ENCODE data around the gene PCGF2. TPM values are rescaled to one million over a fixed set of nuclear protein-coding genes. Genes with fewer than 3 reads are reported as not detected.
A peak's percentile ranks its signal among the peaks of the same experiment; 100 is the strongest.

The PCGF2 gene
- total RNA-seq, 2 donors from 2014 or later: 14.1 to 28.4 TPM

DNA sequence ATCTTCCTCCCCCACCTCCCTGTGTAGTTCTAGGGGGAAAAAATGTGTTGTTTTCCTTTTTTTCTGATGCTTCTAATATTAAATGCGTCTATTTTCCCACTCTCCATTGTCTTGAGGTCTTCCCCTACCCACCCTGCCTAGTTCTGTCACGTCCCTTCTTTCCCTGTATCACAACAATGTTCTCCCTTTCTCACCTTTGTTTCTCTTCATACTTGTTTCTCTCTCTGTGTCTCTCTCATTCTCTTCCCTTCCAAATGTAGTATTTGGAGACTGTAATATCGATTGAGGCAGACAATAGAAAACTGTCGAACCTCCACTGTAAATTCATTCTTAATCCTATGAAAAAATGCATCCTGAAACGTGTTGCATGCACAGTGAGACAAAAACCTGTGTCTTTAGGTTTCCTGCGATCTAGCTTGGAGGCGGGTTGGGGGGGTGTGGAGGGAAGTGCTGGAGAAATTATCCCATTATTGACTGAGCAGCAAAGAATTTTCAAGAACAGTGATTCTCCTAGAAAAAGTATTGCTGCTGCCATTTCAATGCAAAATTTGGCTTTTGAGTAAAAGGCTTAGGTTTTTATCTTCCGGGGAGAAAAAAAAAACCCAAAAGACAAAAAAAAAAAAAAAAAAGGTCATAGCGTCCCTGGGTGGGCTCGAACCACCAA is 3.1 kb upstream of the PCGF2 start:
- Histone ChIP-seq H3K27me3 (replicated peaks; ENCODE audit: insufficient read depth) (no peaks in the 10 kb centered on the region), H3K27ac (peak overlapping the region; percentile 85 to 88), H3K4me3 (peak overlapping the region; percentile 92), H3K36me3 (peaks cover 6% of the 10 kb centered on the region), H3K9me3 (no peaks in the 10 kb centered on the region), H3K4me1 (ENCODE audit: control insufficient read depth in 1 of 2, low read depth in 2 of 2) (peaks cover 27 to 45% of the 10 kb centered on the region in 2 donors)
- DNase-seq (ENCODE audit: low spot score) (no peak), ATAC-seq (ENCODE audit: insufficient number of reproducible peaks, low FRiP score, low read depth) (no peak)
- TF ChIP-seq, protein P1, sequence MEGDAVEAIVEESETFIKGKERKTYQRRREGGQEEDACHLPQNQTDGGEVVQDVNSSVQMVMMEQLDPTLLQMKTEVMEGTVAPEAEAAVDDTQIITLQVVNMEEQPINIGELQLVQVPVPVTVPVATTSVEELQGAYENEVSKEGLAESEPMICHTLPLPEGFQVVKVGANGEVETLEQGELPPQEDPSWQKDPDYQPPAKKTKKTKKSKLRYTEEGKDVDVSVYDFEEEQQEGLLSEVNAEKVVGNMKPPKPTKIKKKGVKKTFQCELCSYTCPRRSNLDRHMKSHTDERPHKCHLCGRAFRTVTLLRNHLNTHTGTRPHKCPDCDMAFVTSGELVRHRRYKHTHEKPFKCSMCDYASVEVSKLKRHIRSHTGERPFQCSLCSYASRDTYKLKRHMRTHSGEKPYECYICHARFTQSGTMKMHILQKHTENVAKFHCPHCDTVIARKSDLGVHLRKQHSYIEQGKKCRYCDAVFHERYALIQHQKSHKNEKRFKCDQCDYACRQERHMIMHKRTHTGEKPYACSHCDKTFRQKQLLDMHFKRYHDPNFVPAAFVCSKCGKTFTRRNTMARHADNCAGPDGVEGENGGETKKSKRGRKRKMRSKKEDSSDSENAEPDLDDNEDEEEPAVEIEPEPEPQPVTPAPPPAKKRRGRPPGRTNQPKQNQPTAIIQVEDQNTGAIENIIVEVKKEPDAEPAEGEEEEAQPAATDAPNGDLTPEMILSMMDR (IDR thresholded peaks at IDR 0.05): no peak

DNA sequence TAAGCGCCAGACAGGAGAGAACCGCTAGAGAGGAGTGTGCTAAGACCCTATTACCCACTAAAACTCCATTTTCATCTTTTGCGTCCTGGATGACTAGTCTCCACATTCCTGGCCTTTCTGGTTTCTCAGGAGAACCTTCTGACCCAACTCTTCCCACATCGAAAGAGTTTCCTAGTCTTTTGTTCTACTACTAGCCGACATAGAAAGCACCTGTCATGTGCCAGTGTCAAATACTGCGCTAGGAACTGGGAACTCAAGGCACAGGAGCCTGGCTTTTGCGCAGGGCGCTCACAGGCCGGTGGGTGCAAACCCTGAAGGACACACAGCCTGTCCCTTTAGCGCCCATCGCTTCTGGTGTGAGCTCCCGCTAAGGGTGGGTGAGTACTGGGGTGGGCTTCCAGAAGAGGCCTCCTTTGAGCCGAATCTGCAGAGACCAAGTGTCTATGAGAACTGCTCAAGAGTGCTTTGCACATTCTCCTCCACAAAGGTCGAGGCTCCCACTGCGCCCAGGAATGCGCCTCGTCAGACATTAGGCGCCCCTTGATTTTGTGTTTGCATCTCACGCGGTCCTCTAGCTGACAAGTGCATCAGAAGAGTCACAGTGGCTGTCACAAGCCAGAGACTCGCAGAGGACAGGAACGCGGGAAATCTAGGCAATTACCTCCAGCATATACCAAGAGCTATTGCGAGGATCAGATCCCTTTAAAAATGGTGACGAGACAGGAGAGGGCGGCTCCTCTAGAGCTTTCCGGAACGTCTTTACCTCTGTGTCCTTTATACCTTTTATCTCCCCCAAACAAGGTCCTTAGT is 2.4 kb upstream of the PCGF2 start:
- TF ChIP-seq, protein P1 (IDR thresholded peaks at IDR 0.05): no peak
- peak overlapping the region; percentile 85 to 99 for H3K27ac ChIP-seq
- H3K4me1 ChIP-seq (ENCODE audit: control insufficient read depth in 1 of 2, low read depth in 2 of 2): peaks cover 27 to 50% of the 10 kb centered on the region in 2 donors
- no peaks in the 10 kb centered on the region for H3K27me3 ChIP-seq (replicated peaks; ENCODE audit: insufficient read depth)
- no peaks in the 10 kb centered on the region for H3K9me3 ChIP-seq
- H3K36me3 ChIP-seq: no peaks in the 10 kb centered on the region
- ATAC-seq (ENCODE audit: insufficient number of reproducible peaks, low FRiP score, low read depth): no peak
- no peak for DNase-seq (ENCODE audit: low spot score)
- H3K4me3 ChIP-seq: peak overlapping the region; percentile 92

DNA sequence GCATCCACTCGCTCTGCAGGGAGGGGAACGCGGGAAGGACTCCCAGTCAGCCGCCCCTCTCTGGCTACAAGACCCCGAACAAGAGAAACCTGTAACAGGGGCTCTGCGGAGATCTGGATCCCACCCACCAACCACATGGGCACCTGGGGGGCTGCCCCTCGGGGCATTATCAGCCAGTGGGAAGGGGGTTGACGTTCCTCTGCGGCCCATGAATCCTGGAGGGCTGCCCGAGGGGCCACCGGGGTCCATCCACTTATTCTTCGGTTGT is 1.8 kb upstream of the PCGF2 start:
- H3K4me1 ChIP-seq (ENCODE audit: control insufficient read depth in 1 of 2, low read depth in 2 of 2): peaks cover 27 to 50% of the 10 kb centered on the region in 2 donors
- DNase-seq (ENCODE audit: low spot score) (no peak), ATAC-seq (ENCODE audit: insufficient number of reproducible peaks, low FRiP score, low read depth) (no peak)
- H3K9me3 ChIP-seq: no peaks in the 10 kb centered on the region
- H3K27ac ChIP-seq: peak overlapping the region; percentile 85 to 99
- TF ChIP-seq, protein P1 (IDR thresholded peaks at IDR 0.05): no peak
- H3K36me3 ChIP-seq: no peaks in the 10 kb centered on the region
- H3K27me3 ChIP-seq (replicated peaks; ENCODE audit: insufficient read depth): no peaks in the 10 kb centered on the region
- peak overlapping the region; percentile 92 for H3K4me3 ChIP-seq

DNA sequence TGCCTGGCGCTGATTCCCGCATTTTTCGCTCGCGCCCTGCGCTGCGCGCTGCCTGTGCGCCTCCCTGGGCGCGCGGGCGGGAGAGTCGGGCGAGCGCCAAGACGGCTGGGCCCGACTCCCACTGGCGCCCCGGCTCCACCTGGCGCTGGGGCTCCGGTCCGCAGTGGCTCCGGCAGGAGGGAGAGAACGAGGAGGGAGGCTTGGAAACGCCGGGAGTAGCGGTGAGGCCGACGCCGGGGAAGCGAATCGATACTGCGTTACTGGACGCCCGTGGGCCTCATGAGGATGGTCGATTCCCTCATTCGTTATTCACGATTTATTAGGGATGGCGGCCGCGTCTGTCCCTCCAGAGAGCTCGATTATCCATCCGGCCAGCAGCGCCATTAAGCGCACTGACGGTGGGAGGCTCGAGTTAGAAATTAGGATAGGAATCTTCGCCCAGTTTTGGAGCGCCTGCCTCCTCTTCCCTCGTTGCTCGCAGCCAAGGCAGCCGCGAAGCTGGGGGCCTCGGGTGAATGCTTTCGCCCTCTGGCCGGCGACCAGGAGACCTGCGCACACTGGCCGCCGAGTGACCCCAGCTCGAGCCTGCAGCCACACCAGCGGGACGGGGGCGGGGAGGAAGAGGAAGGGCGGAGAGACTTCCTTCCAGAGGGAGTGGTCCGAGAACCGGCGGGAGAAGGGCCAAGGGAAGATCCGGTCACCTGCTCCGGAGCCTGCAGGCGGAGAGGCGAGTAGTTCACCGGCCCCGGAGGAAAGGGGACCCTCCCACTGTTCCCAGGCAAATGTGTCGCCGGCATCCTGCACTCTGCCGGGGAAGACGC is 1.3 kb upstream of the PCGF2 start:
- TF ChIP-seq, protein P1 (IDR thresholded peaks at IDR 0.05): no peak
- no peaks in the 10 kb centered on the region for H3K9me3 ChIP-seq
- peaks cover 24 to 47% of the 10 kb centered on the region in 2 donors for H3K4me1 ChIP-seq (ENCODE audit: control insufficient read depth in 1 of 2, low read depth in 2 of 2)
- ATAC-seq (ENCODE audit: insufficient number of reproducible peaks, low FRiP score, low read depth): no peak
- peak; percentile 47 for DNase-seq (ENCODE audit: low spot score)
- H3K36me3 ChIP-seq: no peaks in the 10 kb centered on the region
- H3K4me3 ChIP-seq: peak overlapping the region; percentile 92
- H3K27me3 ChIP-seq (replicated peaks; ENCODE audit: insufficient read depth): no peaks in the 10 kb centered on the region
- H3K27ac ChIP-seq: peak overlapping the region; percentile 85 to 99

DNA sequence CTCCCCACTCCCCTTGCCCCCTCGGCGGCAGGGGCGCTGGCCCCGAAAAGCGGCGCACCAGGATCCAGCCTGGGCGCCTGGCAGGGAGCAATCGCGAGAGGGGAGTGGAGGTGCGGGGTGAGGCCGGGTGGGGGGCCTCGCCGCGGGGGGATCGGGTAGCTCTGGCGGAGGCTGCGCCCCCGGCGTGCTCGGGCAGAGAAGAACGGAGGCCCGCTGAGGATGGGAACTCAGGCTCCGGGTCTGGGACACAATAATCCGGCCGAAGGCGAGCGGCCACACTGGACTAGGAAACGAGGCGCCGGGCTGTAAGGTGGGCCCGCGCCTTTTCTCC is 721 bp upstream of the PCGF2 start:
- Histone ChIP-seq H3K27ac (peak overlapping the region; percentile 85 to 99), H3K4me3 (peak overlapping the region; percentile 92), H3K9me3 (no peaks in the 10 kb centered on the region), H3K36me3 (no peaks in the 10 kb centered on the region), H3K27me3 (replicated peaks; ENCODE audit: insufficient read depth) (no peaks in the 10 kb centered on the region), H3K4me1 (ENCODE audit: control insufficient read depth in 1 of 2, low read depth in 2 of 2) (peaks cover 22 to 41% of the 10 kb centered on the region in 2 donors)
- DNase-seq (ENCODE audit: low spot score) (no peak), ATAC-seq (ENCODE audit: insufficient number of reproducible peaks, low FRiP score, low read depth) (no peak)
- TF ChIP-seq, protein P1 (IDR thresholded peaks at IDR 0.05): no peak

Measured in thoracic aorta (tissue), 2 donors.